ENCODE data around the gene EYA3.

GRCh38 chr1:27949027-27949426 is 139.4 kb downstream of the EYA3 start:
- TF ChIP-seq CTCF (conservative IDR thresholded peaks at IDR 0.05; ENCODE audit: low read depth, low read length) (no peak), RFX5 (IDR thresholded peaks at IDR 0.05; ENCODE audit: low read depth, low read length) (no peak), BHLHE40 (IDR thresholded peaks at IDR 0.05; ENCODE audit: low read depth, low read length) (no peak), SMC3 (IDR thresholded peaks at IDR 0.05; ENCODE audit: low read depth, low read length) (no peak), POLR2A (IDR thresholded peaks at IDR 0.05; ENCODE audit: low read depth, low read length) (no peak), CEBPB (IDR thresholded peaks at IDR 0.05; ENCODE audit: low read depth, low read length) (no peak)

All from IMR-90 (cell line).